H9 (cell line): ENCODE results near the gene TMEM250. TPM values are rescaled to one million over a fixed set of nuclear protein-coding genes. Genes with fewer than 3 reads are reported as not detected.

Experiments
- DNase-seq: peaks from one replicate; pipeline ENCODE4 v3.0.0-alpha.2; 2017
- H2AFZ ChIP-seq: one replicate; pipeline ENCODE4 v1.6.1; 2013; ENCODE audit warnings: mild to moderate bottlenecking, low read length, control low read depth, moderate library complexity
- H2AK5ac ChIP-seq: 2 replicates; pipeline ENCODE4 v1.6.1; 2013; ENCODE audit warnings: low read length, control low read depth, mixed read lengths; ENCODE audit not compliant: insufficient read length
- H2BK120ac ChIP-seq: one replicate; pipeline ENCODE4 v1.6.1; 2013; ENCODE audit warnings: low read depth, mild to moderate bottlenecking, low read length, control low read depth, inconsistent platforms; ENCODE audit not compliant: poor library complexity, severe bottlenecking
- H2BK12ac ChIP-seq: 2 replicates; pipeline ENCODE4 v1.6.1; 2013; ENCODE audit warnings: low read length, control low read depth, mixed read lengths, low read depth; ENCODE audit not compliant: insufficient read length
- H2BK15ac ChIP-seq: 2 replicates; pipeline ENCODE4 v1.6.1; 2013; ENCODE audit warnings: low read depth, low read length, control low read depth
- H2BK20ac ChIP-seq: one replicate; pipeline ENCODE4 v1.6.1; 2013; ENCODE audit warnings: low read depth, mild to moderate bottlenecking, low read length, control low read depth, inconsistent platforms; ENCODE audit not compliant: poor library complexity, severe bottlenecking
- H2BK5ac ChIP-seq: 2 replicates; pipeline ENCODE4 v1.6.1; 2013; ENCODE audit warnings: low read length, control low read depth, mixed read lengths; ENCODE audit not compliant: insufficient read length
- H3K14ac ChIP-seq: 2 replicates; pipeline ENCODE4 v1.6.1; 2013; ENCODE audit warnings: low read length, control low read depth; ENCODE audit not compliant: insufficient read depth
- H3K18ac ChIP-seq: 2 replicates; pipeline ENCODE4 v1.6.1; 2013; ENCODE audit warnings: low read depth, mild to moderate bottlenecking, mixed read lengths, low read length, control low read depth; ENCODE audit not compliant: insufficient read length
- H3K23ac ChIP-seq: 2 replicates; pipeline ENCODE4 v1.6.1; 2013; ENCODE audit warnings: low read length, control low read depth, mixed read lengths, low read depth; ENCODE audit not compliant: insufficient read length
- H3K23me2 ChIP-seq: 2 replicates; pipeline ENCODE4 v1.6.1; 2013; ENCODE audit warnings: low read depth, mild to moderate bottlenecking, mixed read lengths, low read length, control low read depth; ENCODE audit not compliant: insufficient read length, poor library complexity, severe bottlenecking
- H3K27ac ChIP-seq: 2 replicates; pipeline ENCODE4 v1.5.1; 2013; ENCODE audit warnings: low read length, control low read depth, mixed read lengths, low read depth; ENCODE audit not compliant: insufficient read length
- H3K27me3 ChIP-seq: 2 replicates; pipeline ENCODE4 v1.6.1; 2013; ENCODE audit warnings: low read length, control low read depth, inconsistent platforms; ENCODE audit not compliant: insufficient read depth
- H3K4ac ChIP-seq: 2 replicates; pipeline ENCODE4 v1.6.1; 2013; ENCODE audit warnings: low read depth, mild to moderate bottlenecking, control low read depth, inconsistent platforms, low read length, moderate library complexity
- H3K4me1 ChIP-seq: 2 replicates; pipeline ENCODE4 v1.6.1; 2013; ENCODE audit warnings: low read length, control low read depth, inconsistent platforms; ENCODE audit not compliant: insufficient read depth
- H3K4me2 ChIP-seq: 2 replicates; pipeline ENCODE4 v1.6.1; 2013; ENCODE audit warnings: low read length, control low read depth, mixed read lengths; ENCODE audit not compliant: insufficient read length, insufficient read depth
- H3K56ac ChIP-seq: 2 replicates; pipeline ENCODE4 v1.6.1; 2013; ENCODE audit warnings: low read depth, mild to moderate bottlenecking, mixed read lengths, low read length, control low read depth; ENCODE audit not compliant: insufficient read length
- H3K79me1 ChIP-seq: 2 replicates; pipeline ENCODE4 v1.6.1; 2013; ENCODE audit warnings: low read depth, mild to moderate bottlenecking, moderate library complexity, low read length, control low read depth, inconsistent platforms; ENCODE audit not compliant: insufficient read depth, poor library complexity, severe bottlenecking
- H3K79me2 ChIP-seq: 2 replicates; pipeline ENCODE4 v1.6.1; 2013; ENCODE audit warnings: low read length, control low read depth, inconsistent platforms; ENCODE audit not compliant: insufficient read depth
- H3K9ac ChIP-seq: 2 replicates; pipeline ENCODE4 v1.6.1; 2013; ENCODE audit warnings: low read length, control low read depth, mixed read lengths; ENCODE audit not compliant: insufficient read length; ENCODE audit errors: extremely low read depth
- H3K9me3 ChIP-seq: one replicate; pipeline ENCODE4 v1.6.1; 2013; ENCODE audit warnings: low read depth, low read length, inconsistent platforms; ENCODE audit not compliant: control insufficient read depth
- H3T11ph ChIP-seq: one replicate; pipeline ENCODE4 v1.6.1; 2013; ENCODE audit warnings: mild to moderate bottlenecking, low read length, control low read depth, inconsistent platforms
- H4K20me1 ChIP-seq: one replicate; pipeline ENCODE4 v1.6.1; 2013; ENCODE audit not compliant: control insufficient read depth, insufficient read length, insufficient read depth
- H4K5ac ChIP-seq: 2 replicates; pipeline ENCODE4 v1.6.1; 2013; ENCODE audit warnings: low read depth, mild to moderate bottlenecking, mixed read lengths, low read length, control low read depth; ENCODE audit not compliant: insufficient read length
- H4K8ac ChIP-seq: replicated peaks from 2 replicates; pipeline ENCODE4 v1.6.1; 2013; ENCODE audit warnings: low read length, control low read depth, mixed read lengths, low read depth; ENCODE audit not compliant: insufficient read length
- H4K91ac ChIP-seq: 2 replicates; pipeline ENCODE4 v1.6.1; 2013; ENCODE audit warnings: low read depth, mild to moderate bottlenecking, moderate library complexity, mixed read lengths, low read length, control low read depth; ENCODE audit not compliant: insufficient read length
- H3K27ac Mint-ChIP-seq, 3 experiments: 2 replicates in 2 of 3; 3 replicates in 1 of 3; pipeline ENCODE4 v1.8.0; 2020 to 2021; ENCODE audit warnings: mixed read lengths in 3 of 3, mild to moderate bottlenecking in 1 of 3, moderate library complexity in 1 of 3
- H3K27me3 Mint-ChIP-seq: 2 replicates; pipeline ENCODE4 v1.8.0; 2021; ENCODE audit warnings: low read depth, mild to moderate bottlenecking, moderate library complexity, mixed read lengths
- H3K36me3 Mint-ChIP-seq, 3 experiments: 2 replicates in 2 of 3; 3 replicates in 1 of 3; pipeline ENCODE4 v1.8.0; 2020 to 2021; ENCODE audit warnings: low read depth in 3 of 3, mixed read lengths in 3 of 3; ENCODE audit not compliant: insufficient read depth in 1 of 3
- H3K4me1 Mint-ChIP-seq, 2 experiments: 2 replicates each; pipeline ENCODE4 v1.8.0; 2020; ENCODE audit warnings: mixed read lengths in 2 of 2
- H3K4me3 Mint-ChIP-seq, 2 experiments: 2 replicates in 1 of 2; 3 replicates in 1 of 2; pipeline ENCODE4 v1.8.0; 2020 to 2021; ENCODE audit warnings: mild to moderate bottlenecking in 2 of 2, mixed read lengths in 2 of 2, moderate library complexity in 1 of 2
- H3K9me3 Mint-ChIP-seq, 2 experiments: 2 replicates in 1 of 2; 3 replicates in 1 of 2; pipeline ENCODE4 v1.8.0; 2020; ENCODE audit warnings: mild to moderate bottlenecking in 2 of 2, mixed read lengths in 2 of 2, moderate library complexity in 1 of 2
- CTCF ChIP-seq: fragments of 200-600 bp; sonication (generic); conservative IDR thresholded peaks from 3 replicates; pipeline ENCODE4 v1.8.0; 2021; ENCODE audit warnings: antibody characterized with exemption, mild to moderate bottlenecking
- WGBS: extraction: QIAGEN DNeasy Blood & Tissue Kit; methylation state at CpG from one replicate; pipeline ENCODE4 v1.1.7; 2013; ENCODE audit warnings: missing lambda C conversion rate, low lambda C conversion rate, mixed read lengths; ENCODE audit not compliant: insufficient read length; ENCODE audit errors: extremely low coverage; 5-methylcytosine and 5-hydroxymethylcytosine counted together
- total RNA-seq: library from RNA; stranded (reverse); gene quantifications from 2 replicates; pipeline ENCODE4 v1.2.1, GENCODE V29; 2021

Gene TMEM250
- total RNA-seq, 1 experiment from 2014 or later = 48.1 TPM

GRCh38 chr9:136149853-136150252 lies 31.2 kb upstream of the TMEM250 start:
- H3K79me1 ChIP-seq = no peaks in the 10 kb centered on the region
- no peaks in the 10 kb centered on the region for H3K27me3 ChIP-seq
- H4K20me1 ChIP-seq = no peaks in the 10 kb centered on the region
- no peak overlapping the region for H3K4me2 ChIP-seq
- no peak overlapping the region for H3K14ac ChIP-seq
- no peak overlapping the region for H2AFZ ChIP-seq
- no peak for DNase-seq
- no peaks in the 10 kb centered on the region for H3K9me3 ChIP-seq
- H4K91ac ChIP-seq = no peak overlapping the region
- no peak overlapping the region for H2BK12ac ChIP-seq
- peaks cover 5 to 16% of the 10 kb centered on the region in 2 experiments for H3K4me1 Mint-ChIP-seq
- peaks cover 15% of the 10 kb centered on the region for H3K27me3 Mint-ChIP-seq
- no peak overlapping the region for H3K23ac ChIP-seq
- H3T11ph ChIP-seq = no peak overlapping the region
- H3K4me1 ChIP-seq = no peaks in the 10 kb centered on the region; the same call in 1 of the 2 replicates
- no peak overlapping the region for H2BK15ac ChIP-seq
- H3K56ac ChIP-seq = no peak overlapping the region
- H3K9me3 Mint-ChIP-seq = peaks cover 0 to 2% of the 10 kb centered on the region in 2 experiments; a peak in 2 of 5 replicates
- H2BK120ac ChIP-seq = no peak overlapping the region
- TF ChIP-seq CTCF = no peak
- no peak overlapping the region for H2BK5ac ChIP-seq
- no peak overlapping the region for H2AK5ac ChIP-seq
- H3K27ac ChIP-seq = no peak overlapping the region
- H3K79me2 ChIP-seq = no peaks in the 10 kb centered on the region
- H3K9ac ChIP-seq = no peak overlapping the region
- no peak overlapping the region for H4K8ac ChIP-seq
- H2BK20ac ChIP-seq = no peak overlapping the region
- H3K36me3 Mint-ChIP-seq = no peaks in the 10 kb centered on the region; a peak in 1 of 7 replicates
- no peak overlapping the region for H3K4me3 Mint-ChIP-seq
- no CpG with 5 or more reads among the region's 9 CpGs for WGBS
- no peak overlapping the region for H3K4ac ChIP-seq
- no peak overlapping the region for H4K5ac ChIP-seq
- H3K18ac ChIP-seq = peak overlapping the region; percentile 39
- no peak overlapping the region for H3K27ac Mint-ChIP-seq
- no peaks in the 10 kb centered on the region for H3K23me2 ChIP-seq
